Liver (tissue), 3 donors: ENCODE results near the gene DHRS4.

Experiments used
- EGR1 ChIP-seq, 2 donors: IDR thresholded peaks; 2 replicates each; pipeline ENCODE4 v1.6.1; 2016 to 2018; ENCODE audit warnings: antibody characterized with exemption in 2 of 2, low read depth in 2 of 2
- GABPA ChIP-seq, 2 donors: IDR thresholded peaks in 1 of 2; conservative IDR thresholded peaks in 1 of 2; 2 replicates each; pipeline ENCODE4 v1.6.1; 2016; ENCODE audit warnings: antibody characterized with exemption in 2 of 2, mild to moderate bottlenecking in 1 of 2, moderate library complexity in 1 of 2
- HNF4A ChIP-seq, 2 donors: conservative IDR thresholded peaks; 2 replicates each; pipeline ENCODE4 v1.6.1; 2016; ENCODE audit warnings: antibody characterized with exemption in 2 of 2, mild to moderate bottlenecking in 2 of 2
- JUND ChIP-seq, 2 donors: IDR thresholded peaks; 2 replicates each; pipeline ENCODE4 v1.6.1; 2016; ENCODE audit warnings: antibody characterized with exemption in 2 of 2
- MAX ChIP-seq: IDR thresholded peaks from 2 replicates; pipeline ENCODE4 v1.6.1; 2016; ENCODE audit warnings: antibody characterized with exemption
- SP1 ChIP-seq: IDR thresholded peaks from 2 replicates; pipeline ENCODE4 v1.6.1; 2018; ENCODE audit warnings: antibody characterized with exemption, mild to moderate bottlenecking
- TAF1 ChIP-seq: conservative IDR thresholded peaks from 2 replicates; pipeline ENCODE4 v1.6.1; 2016; ENCODE audit warnings: antibody characterized with exemption, mild to moderate bottlenecking
- YY1 ChIP-seq: IDR thresholded peaks from 2 replicates; pipeline ENCODE4 v1.6.1; 2016; ENCODE audit warnings: antibody characterized with exemption, mild to moderate bottlenecking
- ZBTB33 ChIP-seq: IDR thresholded peaks from 2 replicates; pipeline ENCODE4 v1.6.1; 2016; ENCODE audit warnings: antibody characterized with exemption
- TF ChIP-seq, protein P1 (sequence below): fragments of 150-350 bp; IDR thresholded peaks from 2 replicates; pipeline ENCODE4 v1.5.1; 2017; ENCODE audit warnings: improper control_type of control experiment, low read depth, low read length; ENCODE audit not compliant: missing input control
- TF ChIP-seq, protein P2 (sequence below): IDR thresholded peaks from 2 replicates; pipeline ENCODE4 v1.6.1; 2016; ENCODE audit warnings: antibody characterized with exemption, mild to moderate bottlenecking
- TF ChIP-seq, protein P3 (sequence below): IDR thresholded peaks from 2 replicates; pipeline ENCODE4 v1.6.1; 2016; ENCODE audit warnings: antibody characterized with exemption
- donor health status: healthy.
- donor health status: healthy.

DNA sequence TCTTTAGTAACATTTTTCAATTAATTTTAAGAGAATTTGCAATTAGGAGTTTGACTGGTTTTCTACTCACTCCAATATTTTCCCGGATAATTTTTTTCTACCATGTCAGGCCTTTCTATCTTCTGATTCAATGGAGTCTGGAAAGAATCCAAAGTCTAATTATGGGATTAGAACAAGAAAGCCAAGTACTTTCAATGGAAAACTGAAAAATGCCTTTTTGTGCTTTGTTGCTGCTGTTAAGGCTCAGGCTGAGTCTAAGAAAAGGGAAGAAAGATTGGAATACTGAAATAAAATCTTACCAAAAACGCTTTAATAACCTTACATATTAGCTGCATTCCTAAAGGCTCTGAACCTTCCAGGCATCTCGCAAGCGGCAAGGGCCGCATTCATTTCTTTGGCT is 24.4 kb upstream of the DHRS4 start:
- TF ChIP-seq SP1 (no peak), EGR1 (IDR thresholded peaks at IDR 0.05; ENCODE audit: low read depth in 2 of 2) (no peak), MAX (no peak), JUND (IDR thresholded peaks at IDR 0.05) (no peak), TAF1 (no peak), GABPA (IDR thresholded peaks at IDR 0.05 in 1 of 2, conservative IDR thresholded peaks at IDR 0.05 in 1 of 2) (no peak), ZBTB33 (no peak), YY1 (no peak), HNF4A (conservative IDR thresholded peaks at IDR 0.05) (no peak)
- TF ChIP-seq, protein P1, sequence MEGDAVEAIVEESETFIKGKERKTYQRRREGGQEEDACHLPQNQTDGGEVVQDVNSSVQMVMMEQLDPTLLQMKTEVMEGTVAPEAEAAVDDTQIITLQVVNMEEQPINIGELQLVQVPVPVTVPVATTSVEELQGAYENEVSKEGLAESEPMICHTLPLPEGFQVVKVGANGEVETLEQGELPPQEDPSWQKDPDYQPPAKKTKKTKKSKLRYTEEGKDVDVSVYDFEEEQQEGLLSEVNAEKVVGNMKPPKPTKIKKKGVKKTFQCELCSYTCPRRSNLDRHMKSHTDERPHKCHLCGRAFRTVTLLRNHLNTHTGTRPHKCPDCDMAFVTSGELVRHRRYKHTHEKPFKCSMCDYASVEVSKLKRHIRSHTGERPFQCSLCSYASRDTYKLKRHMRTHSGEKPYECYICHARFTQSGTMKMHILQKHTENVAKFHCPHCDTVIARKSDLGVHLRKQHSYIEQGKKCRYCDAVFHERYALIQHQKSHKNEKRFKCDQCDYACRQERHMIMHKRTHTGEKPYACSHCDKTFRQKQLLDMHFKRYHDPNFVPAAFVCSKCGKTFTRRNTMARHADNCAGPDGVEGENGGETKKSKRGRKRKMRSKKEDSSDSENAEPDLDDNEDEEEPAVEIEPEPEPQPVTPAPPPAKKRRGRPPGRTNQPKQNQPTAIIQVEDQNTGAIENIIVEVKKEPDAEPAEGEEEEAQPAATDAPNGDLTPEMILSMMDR = no peak
- TF ChIP-seq, protein P2, sequence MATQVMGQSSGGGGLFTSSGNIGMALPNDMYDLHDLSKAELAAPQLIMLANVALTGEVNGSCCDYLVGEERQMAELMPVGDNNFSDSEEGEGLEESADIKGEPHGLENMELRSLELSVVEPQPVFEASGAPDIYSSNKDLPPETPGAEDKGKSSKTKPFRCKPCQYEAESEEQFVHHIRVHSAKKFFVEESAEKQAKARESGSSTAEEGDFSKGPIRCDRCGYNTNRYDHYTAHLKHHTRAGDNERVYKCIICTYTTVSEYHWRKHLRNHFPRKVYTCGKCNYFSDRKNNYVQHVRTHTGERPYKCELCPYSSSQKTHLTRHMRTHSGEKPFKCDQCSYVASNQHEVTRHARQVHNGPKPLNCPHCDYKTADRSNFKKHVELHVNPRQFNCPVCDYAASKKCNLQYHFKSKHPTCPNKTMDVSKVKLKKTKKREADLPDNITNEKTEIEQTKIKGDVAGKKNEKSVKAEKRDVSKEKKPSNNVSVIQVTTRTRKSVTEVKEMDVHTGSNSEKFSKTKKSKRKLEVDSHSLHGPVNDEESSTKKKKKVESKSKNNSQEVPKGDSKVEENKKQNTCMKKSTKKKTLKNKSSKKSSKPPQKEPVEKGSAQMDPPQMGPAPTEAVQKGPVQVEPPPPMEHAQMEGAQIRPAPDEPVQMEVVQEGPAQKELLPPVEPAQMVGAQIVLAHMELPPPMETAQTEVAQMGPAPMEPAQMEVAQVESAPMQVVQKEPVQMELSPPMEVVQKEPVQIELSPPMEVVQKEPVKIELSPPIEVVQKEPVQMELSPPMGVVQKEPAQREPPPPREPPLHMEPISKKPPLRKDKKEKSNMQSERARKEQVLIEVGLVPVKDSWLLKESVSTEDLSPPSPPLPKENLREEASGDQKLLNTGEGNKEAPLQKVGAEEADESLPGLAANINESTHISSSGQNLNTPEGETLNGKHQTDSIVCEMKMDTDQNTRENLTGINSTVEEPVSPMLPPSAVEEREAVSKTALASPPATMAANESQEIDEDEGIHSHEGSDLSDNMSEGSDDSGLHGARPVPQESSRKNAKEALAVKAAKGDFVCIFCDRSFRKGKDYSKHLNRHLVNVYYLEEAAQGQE = no peak
- TF ChIP-seq, protein P3, sequence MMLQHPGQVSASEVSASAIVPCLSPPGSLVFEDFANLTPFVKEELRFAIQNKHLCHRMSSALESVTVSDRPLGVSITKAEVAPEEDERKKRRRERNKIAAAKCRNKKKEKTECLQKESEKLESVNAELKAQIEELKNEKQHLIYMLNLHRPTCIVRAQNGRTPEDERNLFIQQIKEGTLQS = no peak
